GM18873 (cell line): ENCODE results near the gene ASIC4.

Experiments
- ATAC-seq: cut with Tn5 transposase; IDR thresholded peaks from one replicate; pipeline ENCODE4 v1.9.1; 2021; ENCODE audit warnings: mild to moderate bottlenecking, moderate library complexity, moderate number of reproducible peaks; ENCODE audit not compliant: unreplicated experiment, low FRiP score

ASIC4 gene

GRCh38 chr2:219514196-219514761, at the start of gene ASIC4:
Gene ASIC4, plus strand, starts transcription at chr2:219514482. Its CDS starts 243 bp downstream, at chr2:219514725.
- ATAC-seq = no peak

GRCh38 chr2:219465659-219466561, 48.4 kb upstream of the ASIC4 start:
- ATAC-seq = no peak

- ATAC-seq = no peak
These were observed 47.2 kb upstream of the ASIC4 start for GRCh38 chr2:219466816-219467735.

- no peak for ATAC-seq
These were observed 46.6 kb upstream of the ASIC4 start for GRCh38 chr2:219467736-219468075.

- no peak for ATAC-seq
These were observed 45.7 kb upstream of the ASIC4 start for GRCh38 chr2:219468410-219469185.

- ATAC-seq = no peak
These were observed 45.0 kb upstream of the ASIC4 start for GRCh38 chr2:219469186-219469724.

- no peak for ATAC-seq
These were observed 43.9 kb upstream of the ASIC4 start for GRCh38 chr2:219470429-219470828.

GRCh38 chr2:219471476-219472371, 42.6 kb upstream of the ASIC4 start:
- ATAC-seq = no peak

GRCh38 chr2:219472629-219473187, 41.6 kb upstream of the ASIC4 start:
- ATAC-seq = no peak

GRCh38 chr2:219473511-219473910, 40.8 kb upstream of the ASIC4 start:
- no peak for ATAC-seq

- ATAC-seq = no peak
These were observed 39.8 kb upstream of the ASIC4 start for GRCh38 chr2:219474285-219475060.

- no peak for ATAC-seq
These were observed 39.0 kb upstream of the ASIC4 start for GRCh38 chr2:219475278-219475677.

GRCh38 chr2:219475697-219476651, 38.3 kb upstream of the ASIC4 start:
- no peak for ATAC-seq

GRCh38 chr2:219476652-219477151, 37.6 kb upstream of the ASIC4 start:
- ATAC-seq = no peak

- no peak for ATAC-seq
These were observed 37.1 kb upstream of the ASIC4 start for GRCh38 chr2:219477179-219477578.

GRCh38 chr2:219477815-219478214, 36.5 kb upstream of the ASIC4 start:
- no peak for ATAC-seq

GRCh38 chr2:219478916-219479315, 35.4 kb upstream of the ASIC4 start:
- no peak for ATAC-seq
